HepG2 (cell line): ENCODE measurements around the gene REEP6.

ENCODE experiments used
- E2F5 ChIP-seq: sonication (generic); formaldehyde crosslinking; conservative IDR thresholded peaks from 2 replicates; pipeline ENCODE4 v1.4.0; 2020; ENCODE audit warnings: missing genetic modification reagents
- MYNN ChIP-seq: sonication (generic); formaldehyde crosslinking; IDR thresholded peaks from 2 replicates; pipeline ENCODE4 v1.4.0; 2020; ENCODE audit warnings: mild to moderate bottlenecking, low read depth, missing genetic modification reagents
- SP1 ChIP-seq, 2 experiments: fragments of 450-650 bp in 1 of 2; sonication (generic) in 1 of 2; formaldehyde crosslinking in 1 of 2; IDR thresholded peaks; 2 replicates each; pipeline versions ENCODE4 v1.4.0 to v1.6.1; 2016 to 2020; ENCODE audit warnings: missing genetic modification reagents in 1 of 2
- YY1 ChIP-seq: IDR thresholded peaks from 2 replicates; pipeline ENCODE4 v1.6.1; 2011; ENCODE audit warnings: low read length, low read depth, moderate library complexity, mild to moderate bottlenecking; ENCODE audit not compliant: insufficient read depth, insufficient replicate concordance

- TF ChIP-seq SP1 (IDR thresholded peaks at IDR 0.05) (no peak), SP1 (CRISPR knock-in tag; IDR thresholded peaks at IDR 0.05) (no peak), MYNN (no peak), YY1 (no peak), E2F5 (CRISPR knock-in tag) (no peak)
Observed at GRCh38 chr19:1510807-1511206, 19.8 kb downstream of the REEP6 start.
